Measurements from ENCODE around the gene SLC30A2.

SLC30A2 gene

DNA sequence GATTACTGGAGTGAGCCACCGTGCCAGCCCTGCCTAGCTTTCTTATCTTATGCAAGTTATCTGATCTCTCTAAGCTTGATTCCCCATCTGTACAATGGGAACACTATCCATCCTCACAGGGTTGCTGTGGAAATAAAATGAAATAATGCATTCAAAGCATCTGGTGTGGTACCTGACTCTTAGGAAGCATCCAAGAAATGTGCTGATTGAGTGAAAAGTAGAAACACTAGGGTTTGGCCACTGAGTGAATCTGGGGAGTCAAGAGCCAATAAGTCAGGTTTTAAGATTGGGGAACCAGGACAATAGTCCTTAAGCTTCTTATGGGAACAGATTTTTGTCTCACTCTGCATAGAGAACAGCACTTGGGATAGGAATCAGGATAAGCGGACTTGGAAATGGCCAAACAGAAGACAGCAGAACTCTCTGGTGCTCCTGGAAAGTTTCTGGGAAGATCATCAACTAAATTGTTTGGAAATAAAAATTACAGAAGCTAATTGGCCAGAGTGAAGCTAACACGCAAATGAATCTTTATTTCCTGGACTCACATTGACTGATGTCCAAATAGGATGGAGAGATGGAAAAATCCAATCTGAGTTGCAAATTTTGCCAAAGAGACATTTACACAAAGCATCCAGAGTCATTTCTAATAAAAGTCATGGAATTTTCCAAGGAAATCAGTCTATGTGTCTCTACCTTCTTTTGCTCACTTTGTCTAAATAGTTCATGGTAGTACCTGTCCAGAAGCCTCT lies 51.3 kb downstream of the SLC30A2 start:
- DNase-seq = peak; percentile 77

GRCh38 chr1:25993197-25993951 lies 52.5 kb downstream of the SLC30A2 start:
- peak; percentile 55 for DNase-seq

- peak; percentile 53 for DNase-seq
Measured at GRCh38 chr1:25992689-25993171, 53.2 kb downstream of the SLC30A2 start.

- DNase-seq = no peak
Measured at GRCh38 chr1:25991937-25992688, 53.8 kb downstream of the SLC30A2 start.

GRCh38 chr1:25990702-25991395 lies 55.1 kb downstream of the SLC30A2 start:
- no peak for DNase-seq

DNA sequence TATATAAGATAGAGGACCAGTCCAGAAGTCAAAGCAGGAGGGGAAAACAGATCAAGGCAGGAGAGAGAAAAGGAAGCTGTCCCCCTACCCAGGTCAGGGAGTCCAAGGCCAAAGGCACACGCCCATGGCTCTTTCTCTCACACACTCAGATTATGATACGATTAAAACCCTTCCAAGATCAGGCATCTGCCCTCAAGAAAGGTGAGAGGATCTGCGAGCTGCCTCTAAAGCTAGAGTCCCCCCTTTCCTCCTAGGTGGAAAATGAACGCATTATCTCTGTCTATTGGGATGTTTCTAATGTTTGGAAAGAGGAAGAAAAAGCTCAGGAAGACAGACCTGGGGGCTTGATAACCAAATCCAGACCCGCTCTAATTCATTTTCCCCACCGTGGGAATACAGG lies 55.7 kb downstream of the SLC30A2 start:
- DNase-seq = peak; percentile 72

- DNase-seq = peak; percentile 58
Measured at GRCh38 chr1:25989440-25990234, 56.3 kb downstream of the SLC30A2 start.

DNA sequence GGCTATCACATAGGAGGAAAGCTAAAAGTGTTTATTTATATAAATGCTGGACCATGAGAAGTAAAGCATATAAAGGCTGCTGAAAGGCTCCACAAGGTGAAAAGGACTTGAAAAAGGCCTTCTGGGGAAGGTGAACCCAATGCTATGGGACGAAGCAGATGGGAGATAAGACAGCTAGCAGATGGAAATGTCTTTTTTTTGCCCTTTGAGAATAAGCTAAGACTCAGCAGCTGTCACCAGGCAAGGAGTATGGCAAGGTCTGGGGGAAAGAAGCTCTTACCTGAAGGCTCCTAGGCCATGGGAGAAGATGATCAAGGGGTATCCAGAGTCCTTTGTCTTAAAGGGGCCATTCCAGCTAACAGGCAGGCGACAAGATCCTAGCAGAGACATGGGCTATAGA lies 58.0 kb downstream of the SLC30A2 start:
- peak; percentile 94 for DNase-seq

All from NCI-H82 (cell line).